ENCODE measurements around the gene VWA5A.

Gene VWA5A, protein sequence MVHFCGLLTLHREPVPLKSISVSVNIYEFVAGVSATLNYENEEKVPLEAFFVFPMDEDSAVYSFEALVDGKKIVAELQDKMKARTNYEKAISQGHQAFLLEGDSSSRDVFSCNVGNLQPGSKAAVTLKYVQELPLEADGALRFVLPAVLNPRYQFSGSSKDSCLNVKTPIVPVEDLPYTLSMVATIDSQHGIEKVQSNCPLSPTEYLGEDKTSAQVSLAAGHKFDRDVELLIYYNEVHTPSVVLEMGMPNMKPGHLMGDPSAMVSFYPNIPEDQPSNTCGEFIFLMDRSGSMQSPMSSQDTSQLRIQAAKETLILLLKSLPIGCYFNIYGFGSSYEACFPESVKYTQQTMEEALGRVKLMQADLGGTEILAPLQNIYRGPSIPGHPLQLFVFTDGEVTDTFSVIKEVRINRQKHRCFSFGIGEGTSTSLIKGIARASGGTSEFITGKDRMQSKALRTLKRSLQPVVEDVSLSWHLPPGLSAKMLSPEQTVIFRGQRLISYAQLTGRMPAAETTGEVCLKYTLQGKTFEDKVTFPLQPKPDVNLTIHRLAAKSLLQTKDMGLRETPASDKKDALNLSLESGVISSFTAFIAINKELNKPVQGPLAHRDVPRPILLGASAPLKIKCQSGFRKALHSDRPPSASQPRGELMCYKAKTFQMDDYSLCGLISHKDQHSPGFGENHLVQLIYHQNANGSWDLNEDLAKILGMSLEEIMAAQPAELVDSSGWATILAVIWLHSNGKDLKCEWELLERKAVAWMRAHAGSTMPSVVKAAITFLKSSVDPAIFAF

DNA sequence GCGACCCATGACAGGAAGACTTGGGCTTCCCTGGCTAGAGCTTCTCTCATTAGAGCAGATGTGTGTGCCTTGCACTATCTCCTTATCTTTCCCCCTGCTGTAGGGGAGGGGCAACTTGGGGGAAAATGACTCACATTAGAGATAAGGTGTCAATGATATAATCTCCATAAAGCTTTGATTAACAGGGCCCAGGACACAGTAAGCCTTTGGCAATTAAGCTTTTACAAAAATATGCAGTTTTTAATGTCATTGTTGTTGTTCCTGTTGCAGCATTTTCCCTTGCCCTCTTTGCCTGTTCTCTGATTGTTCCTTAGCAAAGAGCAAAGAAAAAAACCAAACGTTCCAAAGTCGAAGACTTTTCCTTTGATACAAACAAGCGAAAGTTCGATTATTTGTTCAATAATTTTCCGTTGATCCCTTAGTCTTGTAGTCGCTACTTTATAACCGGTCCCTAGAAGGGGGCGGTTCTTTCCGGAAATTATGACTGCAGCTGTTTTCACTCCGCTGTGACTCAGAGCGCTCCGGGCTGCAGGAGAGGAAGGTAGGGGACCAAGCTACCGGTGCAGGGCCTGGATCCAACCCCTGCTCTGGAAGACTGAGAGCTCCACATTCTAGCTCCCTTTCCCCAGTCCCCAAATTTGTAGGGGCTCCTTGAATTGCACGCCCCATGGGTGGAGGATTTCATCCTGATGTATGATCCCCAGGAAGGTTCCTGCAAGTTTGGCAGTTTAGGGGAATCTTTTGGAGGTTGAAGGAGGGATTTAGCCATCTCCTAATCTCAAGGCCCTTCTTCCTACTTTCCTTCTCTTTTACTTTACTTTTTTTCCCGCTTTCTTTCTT, at the start of gene VWA5A:
TSS of gene VWA5A (plus strand) at position 509 of the 840 bp plus-strand sequence. CDS start 2,062 bp downstream, outside the sequence.
- Histone ChIP-seq H3K4me3 (peak within 1 kb of the TSS; percentile 33 to 63 (median 56)), H3K27ac (peak within 1 kb of the TSS in 19 of 21 experiments; percentile 65 to 91 (median 77))

DNA sequence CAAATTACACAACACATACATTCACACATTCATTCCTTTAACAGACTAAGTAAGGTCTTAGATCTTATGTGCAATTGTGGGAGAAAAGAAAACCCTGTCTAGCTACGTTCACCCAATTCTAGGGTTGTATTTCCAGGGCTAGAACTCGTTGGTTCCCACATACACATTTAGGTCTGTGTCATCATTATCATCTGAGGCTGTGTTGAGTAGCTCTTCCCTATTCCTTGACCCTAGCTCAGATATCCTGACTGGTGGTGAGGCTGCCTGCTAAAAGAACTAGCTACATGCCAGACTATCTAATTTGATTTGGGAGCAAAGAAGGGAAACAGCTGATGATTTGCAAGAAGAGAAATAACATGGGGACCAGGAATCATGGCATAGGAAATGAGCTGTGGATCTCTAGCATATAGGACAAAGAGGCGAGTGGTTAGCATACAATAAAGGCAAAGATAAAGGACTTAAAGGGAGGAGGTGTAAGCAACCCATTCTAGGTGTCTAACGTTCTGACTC, 46.6 kb upstream of the VWA5A start:
- Histone ChIP-seq H3K27ac (no peak overlapping the region), H3K4me3 (no peak overlapping the region)

DNA sequence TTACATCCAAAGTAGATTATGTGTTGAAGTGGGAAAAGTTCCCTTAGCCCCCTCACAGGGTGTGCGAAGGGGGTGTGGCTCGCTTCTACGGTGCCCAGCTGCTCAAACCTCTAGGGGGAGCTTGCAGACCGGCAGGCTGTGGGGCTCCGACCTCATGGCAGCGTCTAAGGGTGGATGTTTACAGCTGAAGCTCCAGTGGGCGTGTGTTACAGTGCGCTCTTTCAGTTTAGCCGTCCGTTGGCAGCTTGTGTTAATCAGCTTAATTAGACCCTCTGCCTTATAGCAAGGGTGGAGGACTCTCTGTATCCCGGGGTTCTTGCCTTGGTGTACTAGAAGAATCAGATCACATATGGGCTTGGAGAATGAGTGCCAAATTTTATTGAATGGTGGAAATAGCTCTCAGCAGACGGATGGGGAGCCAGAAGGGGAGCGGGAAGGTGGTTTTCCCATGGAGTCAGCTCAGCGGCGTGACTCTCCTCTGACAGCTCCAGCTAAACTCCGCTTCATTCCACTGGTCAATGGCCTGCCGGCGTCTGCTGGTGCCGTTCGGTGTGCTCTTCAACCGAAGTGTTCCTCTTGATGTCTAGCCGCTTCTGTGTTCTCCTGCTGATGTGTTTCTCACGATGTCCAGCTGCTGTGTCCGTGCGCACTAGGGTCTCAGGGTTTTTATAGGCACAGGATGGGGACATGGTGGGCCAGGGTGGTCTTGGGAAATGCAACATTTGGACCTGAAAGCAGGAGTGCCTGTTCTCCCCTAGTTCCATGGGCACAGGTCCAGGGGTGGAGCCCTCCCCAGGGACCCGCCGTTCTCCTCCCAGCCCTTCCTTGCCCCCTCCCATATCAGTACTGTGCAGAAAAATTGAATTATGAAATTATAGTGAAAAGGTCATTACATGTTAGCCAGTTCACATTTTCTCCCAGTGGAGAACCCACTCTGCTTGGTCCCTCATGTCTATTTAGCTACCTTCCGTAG, 45.5 kb upstream of the VWA5A start:
- peak overlapping the region in 2 of 7 experiments; percentile 5 to 29 for H3K4me3 ChIP-seq

DNA sequence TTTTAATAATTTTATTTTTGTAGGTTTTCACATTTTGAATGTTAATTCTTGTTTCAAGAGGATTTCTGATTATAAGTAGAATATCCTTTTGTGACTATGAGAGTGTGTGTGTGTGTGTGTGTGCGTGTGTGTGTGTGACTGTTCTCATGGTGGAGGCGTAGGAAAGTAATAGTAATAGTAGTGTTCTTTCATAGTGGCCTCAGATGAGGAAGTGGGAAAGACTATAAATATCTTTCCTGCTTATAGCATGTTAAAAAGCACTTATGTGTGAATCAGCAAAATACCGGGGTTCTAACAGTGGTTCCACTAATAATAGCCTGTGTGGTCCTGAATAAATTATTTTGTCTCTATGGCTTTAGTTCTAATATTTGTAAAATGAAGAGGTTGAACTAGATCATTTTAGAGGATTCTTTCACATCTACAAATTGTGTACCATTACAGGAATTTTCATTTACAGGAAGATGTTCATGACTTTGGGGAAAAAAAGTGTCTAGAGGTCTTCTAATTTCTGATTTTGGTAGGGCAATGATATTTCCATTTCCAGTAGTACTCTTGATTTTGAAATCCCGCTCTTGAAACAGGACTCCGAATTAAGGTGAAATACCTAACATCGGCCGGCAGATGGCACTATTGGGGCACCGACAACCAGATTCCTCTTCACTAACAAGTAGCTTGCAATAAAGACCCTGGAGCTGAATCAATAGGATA, 44.2 kb upstream of the VWA5A start:
- Histone ChIP-seq H3K27ac (no peak overlapping the region), H3K4me3 (no peak overlapping the region)

More for the DNA sequence above, 45.5 kb upstream of the VWA5A start:
- H3K27ac ChIP-seq, result no peak overlapping the region

DNA sequence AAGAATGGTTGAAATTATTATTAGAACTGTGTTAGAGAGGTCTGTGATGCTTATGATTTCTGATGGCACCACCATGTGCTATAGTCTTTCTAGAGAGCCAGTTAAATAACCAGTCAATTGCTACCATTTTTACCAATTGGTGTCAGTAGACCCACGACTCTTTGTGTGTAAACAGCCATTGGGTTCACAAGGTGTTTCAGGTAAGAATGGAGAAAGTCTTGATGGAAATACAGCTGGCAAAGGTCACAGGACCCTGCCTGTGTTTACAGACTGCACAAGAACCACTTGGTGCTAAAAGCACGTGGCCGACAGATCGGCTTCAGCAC, 43.7 kb upstream of the VWA5A start:
- Histone ChIP-seq H3K27ac (no peak overlapping the region), H3K4me3 (no peak overlapping the region)

DNA sequence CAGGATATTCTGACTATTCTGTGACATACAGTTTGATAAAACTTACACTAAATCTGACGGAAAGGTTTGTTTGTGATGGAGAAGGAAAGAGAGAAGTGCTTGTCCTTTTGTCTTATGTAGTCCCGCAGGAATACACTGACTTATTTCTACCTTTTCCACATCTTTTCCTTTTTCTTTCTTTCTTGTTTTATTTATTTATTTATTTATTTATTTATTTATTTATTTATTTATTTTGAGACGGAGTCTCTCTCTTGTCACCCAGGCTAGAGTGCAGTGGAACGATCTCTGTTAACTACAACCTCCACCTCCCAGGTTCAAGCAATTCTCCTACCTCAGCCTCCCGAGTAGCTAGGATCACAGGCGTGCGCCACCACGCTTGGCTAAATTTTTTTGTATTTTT, 43.1 kb upstream of the VWA5A start:
- no peak overlapping the region for H3K27ac ChIP-seq
- no peak overlapping the region for H3K4me3 ChIP-seq

DNA sequence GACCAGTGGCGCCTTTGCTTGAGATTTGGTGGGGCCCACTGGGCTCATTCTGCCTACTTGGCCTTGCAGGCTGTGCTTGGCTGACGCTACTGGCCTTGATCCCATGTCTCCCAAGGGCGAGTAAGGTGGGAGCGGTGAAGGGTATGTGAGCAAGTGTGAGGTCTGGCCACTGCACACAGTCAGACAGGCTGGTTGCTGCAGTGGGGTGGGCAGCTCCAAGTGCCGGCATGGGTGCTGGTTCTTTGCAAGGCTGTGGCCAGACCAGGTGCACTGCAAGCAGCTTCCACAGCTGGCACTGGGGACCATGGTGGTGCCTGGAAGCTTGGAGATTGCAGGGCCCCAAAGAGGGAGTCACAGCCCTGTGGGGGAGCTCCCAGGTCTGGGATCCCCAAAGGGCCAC, 40.7 kb upstream of the VWA5A start:
- Histone ChIP-seq H3K4me3 (no peak overlapping the region), H3K27ac (no peak overlapping the region)

DNA sequence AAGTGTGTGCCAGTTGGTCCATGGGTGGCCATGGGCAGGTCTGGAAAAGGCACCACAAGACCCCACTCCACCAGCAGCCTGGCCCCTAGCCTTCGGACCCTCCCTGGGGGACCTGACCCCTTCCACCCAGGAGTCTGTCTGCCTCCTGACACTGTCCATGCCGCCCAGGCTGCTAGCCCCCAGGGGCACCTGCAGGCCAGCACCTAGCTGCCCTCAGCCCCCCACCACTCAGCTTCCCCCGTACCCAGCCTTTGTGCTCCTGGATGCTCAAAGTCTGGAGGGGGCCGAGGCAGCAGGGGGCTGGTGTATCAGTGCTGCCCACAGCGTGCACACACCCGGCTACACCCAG, 39.8 kb upstream of the VWA5A start:
- peak overlapping the region in 3 of 21 experiments; percentile 14 to 41 (median 34) for H3K27ac ChIP-seq
- H3K4me3 ChIP-seq, result peak overlapping the region in 2 of 7 experiments; percentile 23 to 51

DNA sequence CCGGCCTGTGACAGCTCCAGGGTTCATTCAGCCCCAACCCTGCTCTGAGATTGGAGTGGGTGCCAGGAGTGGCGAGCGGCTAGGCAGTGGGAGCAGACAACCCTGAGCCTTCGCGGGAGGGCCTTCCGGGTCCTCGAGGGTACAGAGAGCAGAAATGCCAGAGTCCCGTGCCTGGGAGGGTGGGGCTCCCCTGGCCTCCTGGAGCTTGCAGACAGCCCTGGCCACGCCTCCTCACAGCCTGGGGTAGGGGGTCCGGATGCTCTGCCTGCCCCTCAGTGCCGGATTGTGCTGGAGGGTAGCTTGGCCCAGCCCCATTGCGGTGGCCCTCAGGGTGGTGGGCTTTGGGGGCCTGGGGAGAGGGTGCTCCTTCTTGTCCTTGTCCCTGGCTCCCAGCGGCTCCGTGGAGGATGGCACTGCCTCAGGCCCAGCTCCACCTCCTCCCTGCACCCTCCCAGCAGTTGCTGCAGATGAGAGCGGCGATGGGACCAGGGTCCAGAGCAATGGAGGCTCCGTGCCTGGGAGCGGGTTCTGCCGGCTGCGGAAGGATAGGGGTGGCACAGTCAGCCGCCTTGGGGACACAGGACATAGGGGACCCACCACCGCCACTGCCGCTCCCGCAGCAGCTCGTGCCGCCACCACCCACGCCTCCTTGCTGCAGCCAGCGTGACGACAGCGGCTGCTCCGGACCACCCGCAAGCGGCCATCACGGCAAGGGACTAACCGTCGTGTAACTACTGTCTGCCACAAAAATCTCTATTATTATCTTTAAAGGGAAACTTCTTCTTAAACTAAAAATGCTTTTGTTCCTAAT, 39.2 kb upstream of the VWA5A start:
- Histone ChIP-seq H3K27ac (peak overlapping the region in 8 of 21 experiments; percentile 14 to 41 (median 26)), H3K4me3 (peak overlapping the region; percentile 5 to 51 (median 23))

DNA sequence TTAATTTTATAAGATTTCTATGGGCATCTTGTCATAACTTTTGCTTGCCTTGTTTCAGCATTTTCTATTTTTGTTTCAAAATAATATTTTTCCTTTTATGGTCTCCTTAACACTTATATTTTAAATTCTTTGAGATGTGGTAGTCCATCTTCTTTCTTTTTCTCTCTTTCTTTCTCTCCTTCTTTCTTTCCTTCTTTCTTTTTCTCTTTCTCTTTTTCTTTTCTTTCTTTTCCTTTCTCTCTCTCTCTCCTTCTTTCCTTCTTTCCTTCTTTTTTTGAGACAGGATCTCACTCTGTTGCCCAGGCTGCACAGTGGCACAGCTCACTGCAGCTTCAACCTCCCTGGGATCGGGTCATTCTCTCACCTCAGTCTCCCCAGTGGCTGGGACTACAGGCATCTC, 38.0 kb upstream of the VWA5A start:
- H3K4me3 ChIP-seq, result no peak overlapping the region
- no peak overlapping the region for H3K27ac ChIP-seq

DNA sequence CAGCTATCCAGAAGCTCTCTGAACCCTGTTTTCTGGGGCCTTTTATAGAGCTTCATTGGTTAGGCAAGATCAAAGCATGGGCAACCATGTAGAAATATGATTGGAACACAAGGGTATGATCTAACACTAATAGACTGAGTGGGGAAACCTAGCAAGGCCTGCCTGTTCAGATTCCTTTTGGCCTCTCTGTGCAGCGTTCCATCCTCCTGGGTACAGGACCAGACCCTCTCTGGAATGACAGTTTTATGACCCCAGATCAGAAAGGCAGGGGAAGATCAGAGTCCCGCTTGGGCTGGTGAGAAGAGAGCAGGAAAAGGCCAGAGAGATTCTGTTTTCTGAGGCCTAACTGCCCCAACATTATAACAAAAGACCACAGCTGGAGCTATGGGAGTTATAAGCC, 36.7 kb upstream of the VWA5A start:
- Histone ChIP-seq H3K4me3 (no peak overlapping the region), H3K27ac (no peak overlapping the region)

DNA sequence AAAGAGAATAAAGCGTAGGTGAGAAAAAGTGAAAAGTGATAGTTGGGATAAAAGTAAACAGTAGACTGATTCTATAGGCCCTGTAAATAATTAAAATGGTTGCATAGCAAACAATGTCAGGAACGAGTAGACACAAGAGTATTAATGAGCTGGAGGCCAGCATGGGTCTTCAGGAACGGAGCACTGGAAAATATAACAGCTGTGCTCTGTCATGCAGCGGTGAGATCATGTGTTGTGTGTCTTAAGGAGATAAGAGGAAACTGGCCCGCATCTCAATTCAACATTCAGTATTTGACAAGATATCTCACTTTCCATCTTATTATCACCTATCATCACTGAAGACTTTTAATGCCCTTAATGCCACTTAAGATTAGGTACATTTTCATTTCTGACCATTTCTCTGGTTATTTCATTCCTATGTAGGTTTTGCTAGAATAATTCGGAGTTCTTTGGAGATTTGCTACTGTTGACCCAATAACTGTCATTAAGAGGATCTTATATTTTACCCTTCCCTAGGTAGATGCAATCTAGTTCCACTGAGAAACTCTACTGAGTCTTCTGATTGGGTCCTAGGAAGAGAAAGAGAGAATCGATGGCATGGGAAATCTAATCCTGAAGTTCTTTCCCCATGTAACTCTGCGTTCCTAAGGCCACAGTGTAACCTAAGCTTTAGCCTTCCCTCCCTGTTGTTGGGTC, 35.5 kb upstream of the VWA5A start:
- no peak overlapping the region for H3K4me3 ChIP-seq
- H3K27ac ChIP-seq, result peak overlapping the region in 3 of 21 experiments; percentile 16 to 42 (median 17)

DNA sequence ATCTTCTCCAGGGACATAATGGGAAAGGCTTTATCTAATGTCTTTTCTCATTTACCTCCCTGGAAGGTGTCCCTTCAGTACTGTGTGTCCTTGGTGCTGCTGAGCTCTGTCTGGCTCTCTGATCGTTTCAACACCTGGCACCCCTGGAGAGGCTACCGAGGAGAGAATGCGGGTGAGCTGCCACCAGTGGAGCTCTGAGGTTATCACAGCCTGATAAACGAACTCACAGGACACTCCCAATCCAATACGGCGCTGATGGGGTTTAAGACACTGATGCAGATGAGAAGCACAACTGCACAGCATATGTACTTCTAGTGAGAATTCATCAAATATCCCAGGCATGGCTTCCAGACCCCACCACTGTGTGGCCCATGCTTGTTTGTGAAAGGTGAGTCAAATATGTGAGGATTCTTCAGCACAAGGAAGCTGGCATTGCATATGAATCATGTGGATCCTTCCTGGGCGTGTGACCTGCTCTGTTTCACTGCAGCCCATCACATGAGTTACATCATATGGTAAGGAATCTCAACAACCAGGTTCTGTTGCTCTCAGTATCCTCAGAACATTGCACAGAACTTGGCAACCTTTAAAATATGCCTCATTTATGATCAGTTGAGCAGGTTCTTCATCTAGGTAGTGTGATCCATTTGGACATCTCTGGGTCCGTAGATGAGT, 34.8 kb upstream of the VWA5A start:
- peak overlapping the region in 3 of 21 experiments; percentile 16 to 42 (median 17) for H3K27ac ChIP-seq
- no peak overlapping the region for H3K4me3 ChIP-seq

DNA sequence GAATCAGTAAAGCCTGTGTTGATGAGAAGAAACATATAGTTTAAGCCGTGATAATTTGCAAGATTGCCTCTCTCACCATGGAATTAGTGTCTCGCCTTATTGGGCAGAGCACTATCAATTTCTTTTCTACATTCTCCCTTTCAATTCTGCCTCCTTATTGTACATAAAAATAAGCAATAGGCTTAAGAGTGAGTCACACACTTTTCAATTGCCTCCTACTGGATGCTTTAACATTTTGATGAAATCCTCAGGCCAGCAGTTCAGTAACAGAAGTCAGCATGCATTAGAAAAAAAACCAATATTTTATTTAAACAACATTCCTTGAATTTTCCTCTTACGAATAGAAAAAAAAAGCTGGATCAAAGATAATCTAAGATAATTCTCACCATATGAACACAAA, 33.8 kb upstream of the VWA5A start:
- Histone ChIP-seq H3K27ac (no peak overlapping the region), H3K4me3 (no peak overlapping the region)

DNA sequence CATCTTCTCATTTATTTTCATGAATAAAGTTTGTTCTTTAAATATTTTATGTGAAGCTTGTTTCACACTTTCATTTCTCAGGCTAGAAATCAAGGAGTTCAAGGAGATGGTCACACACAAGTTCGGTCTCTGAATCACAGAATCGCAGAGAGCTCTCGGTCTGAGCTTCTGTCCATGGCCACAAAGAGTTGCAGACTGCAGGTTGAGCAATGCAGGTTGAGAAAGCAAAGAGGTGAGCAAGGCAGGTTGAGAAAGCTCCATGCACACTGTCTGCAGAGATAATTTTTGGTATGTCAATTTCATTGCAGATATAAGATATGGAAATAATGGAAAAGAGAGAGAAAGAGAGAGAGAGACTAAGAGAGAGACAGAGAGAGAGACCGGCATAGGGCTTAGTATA, 32.9 kb upstream of the VWA5A start:
- H3K27ac ChIP-seq, result no peak overlapping the region
- no peak overlapping the region for H3K4me3 ChIP-seq

DNA sequence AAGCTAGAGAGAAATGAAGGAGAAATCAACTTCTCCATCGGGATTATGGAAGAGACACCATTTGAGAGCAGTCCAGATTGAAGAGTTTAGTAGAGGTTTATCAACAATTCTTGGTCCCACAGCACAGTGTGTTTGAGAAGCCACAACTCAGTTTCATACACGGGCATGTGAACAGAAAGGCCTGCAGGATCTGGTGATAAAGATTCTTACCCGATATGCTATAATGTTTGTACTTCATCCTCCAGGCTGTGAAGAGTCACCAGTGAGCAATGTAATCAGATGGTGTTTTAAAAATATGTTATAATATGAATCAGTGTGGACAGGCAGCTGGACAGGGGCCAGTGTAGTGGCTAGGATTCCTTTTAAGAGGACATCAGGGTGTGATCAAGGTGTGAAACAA, 29.7 kb upstream of the VWA5A start:
- no peak overlapping the region for H3K4me3 ChIP-seq
- H3K27ac ChIP-seq, result no peak overlapping the region

All from skin epidermis (tissue), 12 donors.